ENCODE data around the gene NUDC. TPM values are rescaled to one million over a fixed set of nuclear protein-coding genes. Genes with fewer than 3 reads are reported as not detected.
"Not testable (repeated sequence)": the region's sequence is repeated elsewhere in the genome, so short reads cannot be mapped to it uniquely, and the experiment has no call there.

The NUDC gene
- polyA plus RNA-seq, 1 of the 3 experiments (the other 2 are of a cell fraction): 153 TPM

DNA sequence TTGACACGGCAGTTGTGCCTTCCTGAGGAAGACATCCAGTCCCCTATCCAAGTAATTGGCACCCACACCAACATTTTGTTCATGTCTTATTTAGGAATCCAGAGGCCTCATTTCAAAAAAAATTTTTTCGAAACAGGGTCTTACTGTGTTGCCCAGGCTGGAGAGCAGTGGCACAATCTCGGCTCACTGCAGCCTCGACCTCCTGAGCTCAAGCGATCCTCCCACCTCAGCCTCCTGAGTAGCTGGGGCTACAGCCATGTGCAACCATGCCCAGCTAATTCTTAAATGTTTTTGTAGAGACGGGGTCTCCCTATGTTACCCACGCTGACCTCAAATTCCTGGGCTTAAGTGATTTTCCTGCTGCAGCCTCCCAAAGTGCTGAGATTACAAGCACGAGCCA is 62.7 kb downstream of the NUDC start (continued):
- TF ChIP-seq RCOR1 (IDR thresholded peaks at IDR 0.05; ENCODE audit: low read length) (no peak), SIN3A (IDR thresholded peaks at IDR 0.05; ENCODE audit: borderline replicate concordance, low read depth, low read length) (no peak)

DNA sequence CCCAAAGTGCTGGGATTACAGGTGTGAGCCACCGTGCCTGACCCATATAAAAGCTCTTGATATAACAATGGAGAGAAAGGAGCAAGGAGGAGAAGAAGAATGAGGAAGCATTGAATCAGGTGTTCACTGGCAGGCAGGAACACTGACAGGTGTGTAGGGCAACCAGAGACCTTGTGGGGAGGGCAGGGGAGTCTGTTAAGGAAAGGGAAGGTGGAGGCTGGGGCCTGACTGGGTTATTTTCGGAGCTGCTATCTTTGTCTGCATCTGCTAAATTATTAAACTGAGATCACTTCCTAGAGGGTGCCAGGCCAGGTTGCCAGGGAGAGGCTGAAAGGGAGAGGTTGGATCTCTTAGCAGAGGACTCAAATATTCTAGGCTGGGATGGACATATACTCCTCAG is 65.1 kb downstream of the NUDC start:
- H3F3A ChIP-seq (replicated peaks; ENCODE audit: insufficient read depth): peaks cover 9% of the 10 kb centered on the region
- no peak overlapping the region for H3K4me2 ChIP-seq
- H3K9me3 ChIP-seq: no peaks in the 10 kb centered on the region
- H2AFZ ChIP-seq (ENCODE audit: low read depth): no peak overlapping the region
- H3K9me2 ChIP-seq: no peaks in the 10 kb centered on the region
- TF ChIP-seq GATA2 (CRISPR knock-in tag; IDR thresholded peaks at IDR 0.05) (no peak), CHD2 (IDR thresholded peaks at IDR 0.05; ENCODE audit: low read length, partially characterized antibody) (no peak), FOXJ3 (CRISPR knock-in tag; IDR thresholded peaks at IDR 0.05) (no peak), NRF1 (IDR thresholded peaks at IDR 0.05; ENCODE audit: low read depth, low read length) (no peak), TCF12 (IDR thresholded peaks at IDR 0.05) (no peak), MXI1 (IDR thresholded peaks at IDR 0.05; ENCODE audit: low read depth, low read length) (no peak), RAD21 (IDR thresholded peaks at IDR 0.05; ENCODE audit: low read length) (no peak), SMC3 (IDR thresholded peaks at IDR 0.05; ENCODE audit: low read depth, low read length) (no peak), TAF1 (IDR thresholded peaks at IDR 0.05; ENCODE audit: borderline replicate concordance, low read depth, low read length) (no peak), POLR2AphosphoS5 (IDR thresholded peaks at IDR 0.05; ENCODE audit: low read depth, low read length) (no peak), GABPA (IDR thresholded peaks at IDR 0.05; ENCODE audit: low read depth) (no peak)
- TF ChIP-seq, protein P1, sequence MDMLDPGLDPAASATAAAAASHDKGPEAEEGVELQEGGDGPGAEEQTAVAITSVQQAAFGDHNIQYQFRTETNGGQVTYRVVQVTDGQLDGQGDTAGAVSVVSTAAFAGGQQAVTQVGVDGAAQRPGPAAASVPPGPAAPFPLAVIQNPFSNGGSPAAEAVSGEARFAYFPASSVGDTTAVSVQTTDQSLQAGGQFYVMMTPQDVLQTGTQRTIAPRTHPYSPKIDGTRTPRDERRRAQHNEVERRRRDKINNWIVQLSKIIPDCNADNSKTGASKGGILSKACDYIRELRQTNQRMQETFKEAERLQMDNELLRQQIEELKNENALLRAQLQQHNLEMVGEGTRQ (IDR thresholded peaks at IDR 0.05; ENCODE audit: borderline replicate concordance, low read depth, low read length): no peak
- TF ChIP-seq, protein P2, sequence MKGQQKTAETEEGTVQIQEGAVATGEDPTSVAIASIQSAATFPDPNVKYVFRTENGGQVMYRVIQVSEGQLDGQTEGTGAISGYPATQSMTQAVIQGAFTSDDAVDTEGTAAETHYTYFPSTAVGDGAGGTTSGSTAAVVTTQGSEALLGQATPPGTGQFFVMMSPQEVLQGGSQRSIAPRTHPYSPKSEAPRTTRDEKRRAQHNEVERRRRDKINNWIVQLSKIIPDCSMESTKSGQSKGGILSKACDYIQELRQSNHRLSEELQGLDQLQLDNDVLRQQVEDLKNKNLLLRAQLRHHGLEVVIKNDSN (IDR thresholded peaks at IDR 0.05; ENCODE audit: borderline replicate concordance, low read depth): no peak
- TF ChIP-seq, protein P3, sequence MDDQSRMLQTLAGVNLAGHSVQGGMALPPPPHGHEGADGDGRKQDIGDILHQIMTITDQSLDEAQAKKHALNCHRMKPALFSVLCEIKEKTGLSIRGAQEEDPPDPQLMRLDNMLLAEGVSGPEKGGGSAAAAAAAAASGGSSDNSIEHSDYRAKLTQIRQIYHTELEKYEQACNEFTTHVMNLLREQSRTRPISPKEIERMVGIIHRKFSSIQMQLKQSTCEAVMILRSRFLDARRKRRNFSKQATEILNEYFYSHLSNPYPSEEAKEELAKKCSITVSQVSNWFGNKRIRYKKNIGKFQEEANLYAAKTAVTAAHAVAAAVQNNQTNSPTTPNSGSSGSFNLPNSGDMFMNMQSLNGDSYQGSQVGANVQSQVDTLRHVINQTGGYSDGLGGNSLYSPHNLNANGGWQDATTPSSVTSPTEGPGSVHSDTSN (IDR thresholded peaks at IDR 0.05): no peak
- TF ChIP-seq, protein P4, sequence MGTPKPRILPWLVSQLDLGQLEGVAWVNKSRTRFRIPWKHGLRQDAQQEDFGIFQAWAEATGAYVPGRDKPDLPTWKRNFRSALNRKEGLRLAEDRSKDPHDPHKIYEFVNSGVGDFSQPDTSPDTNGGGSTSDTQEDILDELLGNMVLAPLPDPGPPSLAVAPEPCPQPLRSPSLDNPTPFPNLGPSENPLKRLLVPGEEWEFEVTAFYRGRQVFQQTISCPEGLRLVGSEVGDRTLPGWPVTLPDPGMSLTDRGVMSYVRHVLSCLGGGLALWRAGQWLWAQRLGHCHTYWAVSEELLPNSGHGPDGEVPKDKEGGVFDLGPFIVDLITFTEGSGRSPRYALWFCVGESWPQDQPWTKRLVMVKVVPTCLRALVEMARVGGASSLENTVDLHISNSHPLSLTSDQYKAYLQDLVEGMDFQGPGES (IDR thresholded peaks at IDR 0.05; ENCODE audit: low read depth, low read length): no peak
- DNase-seq: no peak
- H3K36me3 ChIP-seq (replicated peaks in 1 of 2; ENCODE audit: control insufficient read depth in 1 of 2, insufficient read depth in 2 of 2, low read length in 1 of 2): no peaks in the 10 kb centered on the region
- no peak overlapping the region for H3K27ac ChIP-seq (ENCODE audit: low read depth in 2 of 2, low read length in 1 of 2)
- H4K20me1 ChIP-seq (ENCODE audit: insufficient read depth): no peaks in the 10 kb centered on the region
- H3K4me3 ChIP-seq (ENCODE audit: low read depth in 2 of 2, low read length in 1 of 2): no peak overlapping the region
- no peaks in the 10 kb centered on the region; the same call in 1 of the 2 replicates for H3K27me3 ChIP-seq (ENCODE audit: insufficient read depth)
- CTCF ChIA-PET: interaction anchor here (2.8 to 3.4 kb wide), 2 partner anchors 11 to 20 kb away, joined by 14 to 21 read pairs; no protein-coding TSS in a partner anchor
- H3K9ac ChIP-seq: no peak overlapping the region
- H3K4me1 ChIP-seq (ENCODE audit: control insufficient read depth in 1 of 2, insufficient read depth in 2 of 2, low read depth in 1 of 2, low read length in 1 of 2): peaks cover 0 to 5% of the 10 kb centered on the region in 2 experiments; a peak in 1 of 4 replicates
- H3K79me2 ChIP-seq (ENCODE audit: insufficient read depth): no peaks in the 10 kb centered on the region
- POLR2A ChIA-PET: no interaction called here
- WGBS (ENCODE audit: low lambda C conversion rate): 31% methylated on average over 2 of the region's 2 CpGs

DNA sequence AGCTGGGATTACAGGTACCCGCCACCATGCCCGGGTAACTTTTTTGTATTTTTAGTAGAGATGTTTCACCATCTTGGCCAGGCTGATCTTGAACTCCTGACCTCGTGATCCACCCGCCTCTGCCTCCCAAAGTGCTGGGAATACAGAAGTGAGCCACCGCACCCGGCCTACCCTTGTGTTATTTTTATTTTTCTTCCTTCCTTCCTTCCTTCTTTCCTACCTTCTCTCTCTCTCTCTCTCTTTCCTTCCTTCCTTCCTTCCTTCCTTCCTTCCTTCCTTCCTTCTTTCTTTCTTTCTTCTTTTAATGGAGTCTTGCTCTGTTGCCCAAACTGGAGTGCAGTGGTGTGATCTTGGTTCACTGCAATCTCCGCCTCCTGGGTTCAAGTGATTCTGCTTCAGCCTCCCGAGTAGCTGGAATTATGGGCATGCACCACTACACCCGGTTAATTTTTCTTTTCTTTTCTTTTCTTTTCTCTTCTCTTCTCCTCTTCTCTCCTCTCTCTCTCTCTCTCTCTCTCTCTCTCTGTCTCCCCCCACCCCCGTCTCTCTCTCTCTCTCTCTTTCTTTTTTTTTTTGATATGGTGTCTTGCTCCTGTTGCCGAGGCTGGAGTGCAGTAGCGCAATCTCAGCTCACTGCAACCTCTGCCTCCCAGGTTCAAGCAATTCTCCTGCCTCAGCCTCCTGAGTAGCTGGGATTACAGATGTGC is 68.0 kb downstream of the NUDC start:
- H3K4me3 ChIP-seq (ENCODE audit: low read depth in 2 of 2, low read length in 1 of 2); H3K4me1 ChIP-seq (ENCODE audit: control insufficient read depth in 1 of 2, insufficient read depth in 2 of 2, low read depth in 1 of 2, low read length in 1 of 2); H3K36me3 ChIP-seq (replicated peaks in 1 of 2; ENCODE audit: control insufficient read depth in 1 of 2, insufficient read depth in 2 of 2, low read length in 1 of 2); H3K9ac ChIP-seq; H3K79me2 ChIP-seq (ENCODE audit: insufficient read depth); H3K9me2 ChIP-seq; POLR2A ChIA-PET; H2AFZ ChIP-seq (ENCODE audit: low read depth); H4K20me1 ChIP-seq (ENCODE audit: insufficient read depth); DNase-seq; H3K27ac ChIP-seq (ENCODE audit: low read depth in 2 of 2, low read length in 1 of 2); H3K4me2 ChIP-seq; H3K27me3 ChIP-seq (ENCODE audit: insufficient read depth); H3K9me3 ChIP-seq: not testable (repeated sequence)
- CTCF ChIA-PET: interaction anchor here (0.8 to 2.8 kb wide), 2 partner anchors 8 to 21 kb away, joined by 3 to 13 read pairs; no protein-coding TSS in a partner anchor
- 58% methylated on average over 12 of the region's 12 CpGs for WGBS (ENCODE audit: low lambda C conversion rate)
- H3F3A ChIP-seq (replicated peaks; ENCODE audit: insufficient read depth): peaks cover 11% of the 10 kb centered on the region

All from SK-N-SH (cell line).